ENCODE measurements around the gene ASAP3. TPM values are rescaled to one million over a fixed set of nuclear protein-coding genes. Genes with fewer than 3 reads are reported as not detected.

Gene ASAP3
- total and polyA plus RNA-seq, 9 of the 15 experiments (the other 6 are each of a cell fraction or from before 2014, with no cell fraction given): 1.7 to 31.2 (median 17.4) TPM

DNA sequence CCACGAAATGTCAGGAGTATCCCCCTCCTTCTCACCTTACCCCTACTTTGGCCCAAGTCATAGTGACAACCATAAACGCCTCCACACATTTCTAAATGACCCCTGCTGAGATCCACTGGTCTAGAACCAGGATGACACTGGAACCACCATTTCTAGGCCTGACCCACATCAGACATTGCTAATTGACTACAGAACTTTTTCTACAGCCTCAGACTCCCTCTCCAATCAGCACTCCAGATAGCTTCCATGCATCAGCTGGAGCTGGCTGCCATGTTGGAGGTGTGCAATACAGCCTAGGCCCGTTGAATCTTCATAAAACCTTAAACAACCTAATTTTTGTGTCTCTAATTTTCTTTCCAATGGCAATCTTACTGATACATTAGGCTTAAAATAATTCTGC is 78.0 kb downstream of the ASAP3 start (continued):
- TF ChIP-seq ARID2 (IDR thresholded peaks at IDR 0.05) (no peak), CREB1 (IDR thresholded peaks at IDR 0.05) (no peak), CREB1 (CRISPR knock-in tag; IDR thresholded peaks at IDR 0.05) (no peak), SRSF1 (IDR thresholded peaks at IDR 0.05; ENCODE audit: low read depth, low read length) (no peak), ZFP30 (CRISPR knock-in tag; IDR thresholded peaks at IDR 0.05; ENCODE audit: borderline replicate concordance) (no peak), LCOR (CRISPR knock-in tag; IDR thresholded peaks at IDR 0.05) (no peak), ZNF134 (CRISPR knock-in tag; conservative IDR thresholded peaks at IDR 0.05) (no peak), MBD2 (IDR thresholded peaks at IDR 0.05; ENCODE audit: borderline replicate concordance, low read depth) (no peak), U2AF1 (optimal IDR thresholded peaks at IDR 0.05; ENCODE audit: low read depth, low read length) (no peak), KDM5B (IDR thresholded peaks at IDR 0.05; ENCODE audit: insufficient replicate concordance, low read depth, low read length) (no peak), ZBTB17 (CRISPR knock-in tag; IDR thresholded peaks at IDR 0.05) (peak; percentile 92), TEAD4 (IDR thresholded peaks at IDR 0.05; ENCODE audit: low read length) (no peak), TEAD4 (CRISPR knock-in tag; IDR thresholded peaks at IDR 0.05; ENCODE audit: borderline replicate concordance) (no peak), PTBP1 (IDR thresholded peaks at IDR 0.05; ENCODE audit: low read depth, low read length) (no peak), ZNF282 (CRISPR knock-in tag; IDR thresholded peaks at IDR 0.05) (no peak)
- TF ChIP-seq, protein P1, sequence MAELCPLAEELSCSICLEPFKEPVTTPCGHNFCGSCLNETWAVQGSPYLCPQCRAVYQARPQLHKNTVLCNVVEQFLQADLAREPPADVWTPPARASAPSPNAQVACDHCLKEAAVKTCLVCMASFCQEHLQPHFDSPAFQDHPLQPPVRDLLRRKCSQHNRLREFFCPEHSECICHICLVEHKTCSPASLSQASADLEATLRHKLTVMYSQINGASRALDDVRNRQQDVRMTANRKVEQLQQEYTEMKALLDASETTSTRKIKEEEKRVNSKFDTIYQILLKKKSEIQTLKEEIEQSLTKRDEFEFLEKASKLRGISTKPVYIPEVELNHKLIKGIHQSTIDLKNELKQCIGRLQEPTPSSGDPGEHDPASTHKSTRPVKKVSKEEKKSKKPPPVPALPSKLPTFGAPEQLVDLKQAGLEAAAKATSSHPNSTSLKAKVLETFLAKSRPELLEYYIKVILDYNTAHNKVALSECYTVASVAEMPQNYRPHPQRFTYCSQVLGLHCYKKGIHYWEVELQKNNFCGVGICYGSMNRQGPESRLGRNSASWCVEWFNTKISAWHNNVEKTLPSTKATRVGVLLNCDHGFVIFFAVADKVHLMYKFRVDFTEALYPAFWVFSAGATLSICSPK (IDR thresholded peaks at IDR 0.05; ENCODE audit: borderline replicate concordance): no peak
- TF ChIP-seq, protein P2, sequence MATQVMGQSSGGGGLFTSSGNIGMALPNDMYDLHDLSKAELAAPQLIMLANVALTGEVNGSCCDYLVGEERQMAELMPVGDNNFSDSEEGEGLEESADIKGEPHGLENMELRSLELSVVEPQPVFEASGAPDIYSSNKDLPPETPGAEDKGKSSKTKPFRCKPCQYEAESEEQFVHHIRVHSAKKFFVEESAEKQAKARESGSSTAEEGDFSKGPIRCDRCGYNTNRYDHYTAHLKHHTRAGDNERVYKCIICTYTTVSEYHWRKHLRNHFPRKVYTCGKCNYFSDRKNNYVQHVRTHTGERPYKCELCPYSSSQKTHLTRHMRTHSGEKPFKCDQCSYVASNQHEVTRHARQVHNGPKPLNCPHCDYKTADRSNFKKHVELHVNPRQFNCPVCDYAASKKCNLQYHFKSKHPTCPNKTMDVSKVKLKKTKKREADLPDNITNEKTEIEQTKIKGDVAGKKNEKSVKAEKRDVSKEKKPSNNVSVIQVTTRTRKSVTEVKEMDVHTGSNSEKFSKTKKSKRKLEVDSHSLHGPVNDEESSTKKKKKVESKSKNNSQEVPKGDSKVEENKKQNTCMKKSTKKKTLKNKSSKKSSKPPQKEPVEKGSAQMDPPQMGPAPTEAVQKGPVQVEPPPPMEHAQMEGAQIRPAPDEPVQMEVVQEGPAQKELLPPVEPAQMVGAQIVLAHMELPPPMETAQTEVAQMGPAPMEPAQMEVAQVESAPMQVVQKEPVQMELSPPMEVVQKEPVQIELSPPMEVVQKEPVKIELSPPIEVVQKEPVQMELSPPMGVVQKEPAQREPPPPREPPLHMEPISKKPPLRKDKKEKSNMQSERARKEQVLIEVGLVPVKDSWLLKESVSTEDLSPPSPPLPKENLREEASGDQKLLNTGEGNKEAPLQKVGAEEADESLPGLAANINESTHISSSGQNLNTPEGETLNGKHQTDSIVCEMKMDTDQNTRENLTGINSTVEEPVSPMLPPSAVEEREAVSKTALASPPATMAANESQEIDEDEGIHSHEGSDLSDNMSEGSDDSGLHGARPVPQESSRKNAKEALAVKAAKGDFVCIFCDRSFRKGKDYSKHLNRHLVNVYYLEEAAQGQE (IDR thresholded peaks at IDR 0.05; ENCODE audit: borderline replicate concordance): 0 out of 2 replicates have a peak, but pooled peaks have one; percentile 4
- TF ChIP-seq, protein P2 (CRISPR knock-in tag; IDR thresholded peaks at IDR 0.05; ENCODE audit: low read depth): no peak
- TF ChIP-seq, protein P3, sequence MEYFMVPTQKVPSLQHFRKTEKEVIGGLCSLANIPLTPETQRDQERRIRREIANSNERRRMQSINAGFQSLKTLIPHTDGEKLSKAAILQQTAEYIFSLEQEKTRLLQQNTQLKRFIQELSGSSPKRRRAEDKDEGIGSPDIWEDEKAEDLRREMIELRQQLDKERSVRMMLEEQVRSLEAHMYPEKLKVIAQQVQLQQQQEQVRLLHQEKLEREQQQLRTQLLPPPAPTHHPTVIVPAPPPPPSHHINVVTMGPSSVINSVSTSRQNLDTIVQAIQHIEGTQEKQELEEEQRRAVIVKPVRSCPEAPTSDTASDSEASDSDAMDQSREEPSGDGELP (CRISPR knock-in tag; IDR thresholded peaks at IDR 0.05; ENCODE audit: borderline replicate concordance): peak; percentile 38; the same call in 1 of the 2 replicates
